Measurements from ENCODE around the gene TMEM53. TPM values are rescaled to one million over a fixed set of nuclear protein-coding genes. Genes with fewer than 3 reads are reported as not detected.

Gene TMEM53
- total RNA-seq, 1 experiment from 2014 or later = 9.0 TPM

GRCh38 chr1:44605914-44606615 lies 68.2 kb downstream of the TMEM53 start:
- no peak for DNase-seq
- Histone ChIP-seq H3K4me3 (ENCODE audit: insufficient read depth, low read depth, low read length) (no peak overlapping the region), H3K36me3 (replicated peaks; ENCODE audit: control insufficient read depth, insufficient read depth, low read length) (no peaks in the 10 kb centered on the region), H3K27me3 (ENCODE audit: control insufficient read depth, insufficient read depth, low read length) (no peaks in the 10 kb centered on the region)

- Histone ChIP-seq H3K27me3 (ENCODE audit: control insufficient read depth, insufficient read depth, low read length) (no peaks in the 10 kb centered on the region), H3K4me3 (ENCODE audit: insufficient read depth, low read depth, low read length) (no peak overlapping the region), H3K36me3 (replicated peaks; ENCODE audit: control insufficient read depth, insufficient read depth, low read length) (no peaks in the 10 kb centered on the region)
- DNase-seq = no peak
Measured at GRCh38 chr1:44604157-44604955, 69.9 kb downstream of the TMEM53 start.

- no peak overlapping the region for H3K4me3 ChIP-seq (ENCODE audit: insufficient read depth, low read depth, low read length)
- H3K27me3 ChIP-seq (ENCODE audit: control insufficient read depth, insufficient read depth, low read length) = no peaks in the 10 kb centered on the region
- H3K36me3 ChIP-seq (replicated peaks; ENCODE audit: control insufficient read depth, insufficient read depth, low read length) = no peaks in the 10 kb centered on the region
- DNase-seq = no peak
Measured at GRCh38 chr1:44603718-44604117, 70.6 kb downstream of the TMEM53 start.

Other genes starting within 250 kb of the TMEM53 start
- gene ARMH1, start 233 bp upstream of the TMEM53 start, total RNA-seq (2014; rRNA removed; shearing (Covaris generic)) = 0.62 TPM in 1 of 2 replicates, not detected in the other
- gene RNU5D-1, start 56.7 kb upstream of the TMEM53 start, total RNA-seq (2014; rRNA removed; shearing (Covaris generic)) = not detected in 2 replicates
- 164 and 209 TPM in 2 replicates for gene KIF2C, start 65.4 kb upstream of the TMEM53 start, total RNA-seq (2014; rRNA removed; shearing (Covaris generic))
- 3,197 and 3,561 TPM in 2 replicates for gene RPS8, start 101.1 kb upstream of the TMEM53 start, total RNA-seq (2014; rRNA removed; shearing (Covaris generic))
- 0.80 and 1.4 TPM in 2 replicates for gene BEST4, start 113.7 kb upstream of the TMEM53 start, total RNA-seq (2014; rRNA removed; shearing (Covaris generic))
- gene PLK3, start 125.9 kb upstream of the TMEM53 start, total RNA-seq (2014; rRNA removed; shearing (Covaris generic)) = 4.9 and 10.1 TPM in 2 replicates
- 1.00 TPM in 1 of 2 replicates, not detected in the other for gene DYNLT4, start 132.9 kb upstream of the TMEM53 start, total RNA-seq (2014; rRNA removed; shearing (Covaris generic))
- 0.78 and 1.4 TPM in 2 replicates for gene BTBD19, start 134.0 kb upstream of the TMEM53 start, total RNA-seq (2014; rRNA removed; shearing (Covaris generic))
- gene PTCH2, start 168.8 kb upstream of the TMEM53 start, total RNA-seq (2014; rRNA removed; shearing (Covaris generic)) = 0.18 and 0.42 TPM in 2 replicates

All from H7 (cell line).